Left lung (tissue), 10 donors: ENCODE measurements around the gene MSH3. TPM values are rescaled to one million over a fixed set of nuclear protein-coding genes. Genes with fewer than 3 reads are reported as not detected.
"Not testable (repeated sequence)": the region's sequence is repeated elsewhere in the genome, so short reads cannot be mapped to it uniquely, and the experiment has no call there.

Experiments used
- ATAC-seq: fragments of 200-7000 bp; cut with Tn5 transposase; one replicate; pipeline ENCODE4 v1.9.1; 2020; ENCODE audit warnings: moderate library complexity
- DNase-seq, 4 donors: peaks; one replicate each; pipeline ENCODE4 v3.0.0-alpha.2; 2013 to 2020
- H3K27ac ChIP-seq, 2 donors: fragments of 200-600 bp; sonication (generic) in 1 of 2; one replicate each; pipeline versions ENCODE4 v1.5.0 to v1.8.0; 2020 to 2021
- H3K27me3 ChIP-seq, 2 donors: fragments of 200-600 bp; sonication (generic) in 1 of 2; one replicate each; pipeline versions ENCODE4 v1.5.0 to v1.8.0; 2020 to 2021
- H3K36me3 ChIP-seq, 2 donors: fragments of 200-600 bp; sonication (generic) in 1 of 2; one replicate each; pipeline versions ENCODE4 v1.5.0 to v1.8.0; 2020 to 2021
- H3K4me1 ChIP-seq, 2 donors: fragments of 200-600 bp; one replicate each; pipeline ENCODE4 v1.8.0; 2021
- H3K4me3 ChIP-seq, 2 donors: fragments of 200-600 bp; sonication (generic) in 1 of 2; one replicate each; pipeline versions ENCODE4 v1.5.0 to v1.8.0; 2020 to 2021; ENCODE audit warnings: mild to moderate bottlenecking in 1 of 2
- H3K9me3 ChIP-seq, 2 donors: fragments of 200-600 bp; sonication (generic) in 1 of 2; one replicate each; pipeline versions ENCODE4 v1.5.0 to v1.8.0; 2020 to 2021
- intact Hi-C, 2 donors: fragments of 100-400 bp; cut with DNase I; formaldehyde crosslinking; loops; one replicate each; pipeline versions ENCODE4 v1.11.2 to v1.14.2; 2022
- polyA plus RNA-seq, 6 donors: library from polyadenylated mRNA; unstranded; fragments of 120-200 nt; gene quantifications; one replicate each; pipeline ENCODE4 v1.2.1, GENCODE V29; 2013; ENCODE audit not compliant: insufficient read length in 6 of 6
- total RNA-seq, 2 donors: library from RNA; stranded (reverse); fragmentation: NEBNext Ultra II Directional; extraction: Animal tissue kit (Norgen Biotek cat#: 25700); gene quantifications; one replicate each; pipeline ENCODE4 v1.2.1, GENCODE V29; 2021
- TF ChIP-seq, protein P1 (sequence below), 2 donors: fragments of 200-600 bp; sonication (generic) in 1 of 2; IDR thresholded peaks; one replicate each; pipeline versions ENCODE4 v1.5.0 to v1.8.0; 2021; ENCODE audit warnings: antibody characterized with exemption in 2 of 2
- donor health status: DM: no; HTN: yes; CAD: no.
- donor health status: DM: no; HTN: no; CAD: no.

Gene MSH3
- total and polyA plus RNA-seq, 8 donors: 12.7 to 20.1 (median 16.2) TPM

DNA sequence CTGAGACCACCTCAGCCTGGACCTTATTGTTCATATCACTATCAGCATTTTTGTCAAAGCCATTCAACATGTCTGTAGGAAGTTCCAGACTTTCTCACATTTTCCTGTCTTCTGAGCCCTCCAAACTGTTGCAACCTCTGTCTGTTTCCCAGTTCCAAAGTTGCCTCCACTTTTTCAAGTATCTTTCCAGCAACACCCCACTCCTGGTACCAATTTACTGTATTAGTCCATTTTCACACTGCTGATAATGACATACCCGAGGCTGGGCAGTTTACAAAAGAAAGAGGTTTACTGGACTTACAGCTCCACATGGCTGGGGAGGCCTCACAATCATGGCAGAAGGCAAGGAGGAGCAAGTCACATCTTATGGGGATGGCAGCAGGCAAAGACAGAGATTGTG lies 195.7 kb downstream of the MSH3 start:
- H3K27ac ChIP-seq, intact Hi-C loops, H3K4me3 ChIP-seq, H3K4me1 ChIP-seq, ATAC-seq, H3K27me3 ChIP-seq, DNase-seq: not testable (repeated sequence)
- H3K9me3 ChIP-seq: peaks cover 0 to 19% of the 10 kb centered on the region in 2 donors
- peaks cover 0 to 39% of the 10 kb centered on the region in 2 donors for H3K36me3 ChIP-seq

DNA sequence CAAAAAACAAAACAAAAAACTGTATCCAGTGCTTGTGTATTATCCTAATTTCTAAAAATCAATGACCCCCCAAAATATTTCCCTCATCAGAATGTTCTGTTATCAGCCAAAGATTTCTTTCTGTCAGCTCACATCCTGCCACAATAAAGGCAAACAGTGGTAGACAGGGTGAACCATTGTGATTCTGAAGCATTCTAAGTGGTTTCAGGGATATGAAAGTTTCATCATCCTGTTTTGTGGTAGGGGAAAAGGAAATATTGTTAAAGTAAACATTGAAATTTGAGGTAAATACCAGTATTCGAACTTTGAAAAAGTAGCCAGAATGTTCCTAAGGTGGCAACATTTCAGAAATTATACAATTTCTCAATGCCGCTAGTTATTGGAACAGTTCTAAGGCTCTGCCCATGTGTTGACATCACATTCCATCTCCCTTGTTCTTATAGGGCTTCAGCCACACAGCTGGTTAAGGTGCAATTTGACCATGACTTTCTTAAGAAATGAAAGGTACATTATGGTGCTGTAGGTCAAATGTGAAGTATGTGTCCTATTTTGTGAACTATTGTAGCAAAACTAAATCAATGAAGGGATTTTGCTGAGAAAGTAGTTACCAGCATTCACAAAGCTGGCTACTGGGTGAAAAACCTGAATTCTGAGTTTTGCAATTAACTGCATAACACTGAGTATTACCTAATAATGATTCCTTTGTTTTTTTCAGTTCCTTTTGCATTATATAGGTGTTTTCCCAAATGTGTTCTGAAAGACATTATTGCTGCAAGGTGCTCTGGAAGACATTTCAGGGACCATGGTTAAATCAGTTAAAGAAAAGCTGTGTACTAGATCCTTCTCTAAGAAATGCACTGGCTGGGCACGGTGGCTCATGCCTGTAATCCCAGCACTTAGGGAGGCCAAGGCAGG lies 198.1 kb downstream of the MSH3 start:
- H3K27ac ChIP-seq: no peak overlapping the region
- H3K36me3 ChIP-seq: peaks cover 0 to 55% of the 10 kb centered on the region in 2 donors
- no peak for DNase-seq
- H3K4me3 ChIP-seq: no peak overlapping the region
- ATAC-seq: no peak
- no peaks in the 10 kb centered on the region for H3K27me3 ChIP-seq
- H3K9me3 ChIP-seq: peaks cover 0 to 25% of the 10 kb centered on the region in 2 donors
- TF ChIP-seq, protein P1, sequence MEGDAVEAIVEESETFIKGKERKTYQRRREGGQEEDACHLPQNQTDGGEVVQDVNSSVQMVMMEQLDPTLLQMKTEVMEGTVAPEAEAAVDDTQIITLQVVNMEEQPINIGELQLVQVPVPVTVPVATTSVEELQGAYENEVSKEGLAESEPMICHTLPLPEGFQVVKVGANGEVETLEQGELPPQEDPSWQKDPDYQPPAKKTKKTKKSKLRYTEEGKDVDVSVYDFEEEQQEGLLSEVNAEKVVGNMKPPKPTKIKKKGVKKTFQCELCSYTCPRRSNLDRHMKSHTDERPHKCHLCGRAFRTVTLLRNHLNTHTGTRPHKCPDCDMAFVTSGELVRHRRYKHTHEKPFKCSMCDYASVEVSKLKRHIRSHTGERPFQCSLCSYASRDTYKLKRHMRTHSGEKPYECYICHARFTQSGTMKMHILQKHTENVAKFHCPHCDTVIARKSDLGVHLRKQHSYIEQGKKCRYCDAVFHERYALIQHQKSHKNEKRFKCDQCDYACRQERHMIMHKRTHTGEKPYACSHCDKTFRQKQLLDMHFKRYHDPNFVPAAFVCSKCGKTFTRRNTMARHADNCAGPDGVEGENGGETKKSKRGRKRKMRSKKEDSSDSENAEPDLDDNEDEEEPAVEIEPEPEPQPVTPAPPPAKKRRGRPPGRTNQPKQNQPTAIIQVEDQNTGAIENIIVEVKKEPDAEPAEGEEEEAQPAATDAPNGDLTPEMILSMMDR (IDR thresholded peaks at IDR 0.05): no peak
- H3K4me1 ChIP-seq: no peaks in the 10 kb centered on the region
- intact Hi-C loops: no loop called here

DNA sequence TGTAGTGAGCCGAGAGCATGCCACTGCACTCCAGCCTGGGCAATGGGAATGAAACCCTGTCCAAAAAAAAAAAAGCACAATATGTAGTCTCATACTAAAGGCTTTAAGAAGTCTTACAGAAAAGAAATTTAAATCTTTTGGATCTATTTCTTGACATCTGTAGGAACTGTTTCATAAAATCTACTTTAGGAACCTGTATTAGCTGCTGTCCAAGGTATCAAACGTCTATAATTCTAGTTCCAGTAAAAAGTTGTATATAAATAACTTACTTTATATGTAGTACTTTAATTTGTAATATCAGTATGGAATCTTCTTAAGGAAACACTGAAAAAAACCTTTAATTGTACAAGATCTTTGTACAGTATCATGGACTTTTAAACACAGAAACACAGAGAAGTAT lies 199.0 kb downstream of the MSH3 start:
- H3K36me3 ChIP-seq: peaks cover 0 to 61% of the 10 kb centered on the region in 2 donors

DNA sequence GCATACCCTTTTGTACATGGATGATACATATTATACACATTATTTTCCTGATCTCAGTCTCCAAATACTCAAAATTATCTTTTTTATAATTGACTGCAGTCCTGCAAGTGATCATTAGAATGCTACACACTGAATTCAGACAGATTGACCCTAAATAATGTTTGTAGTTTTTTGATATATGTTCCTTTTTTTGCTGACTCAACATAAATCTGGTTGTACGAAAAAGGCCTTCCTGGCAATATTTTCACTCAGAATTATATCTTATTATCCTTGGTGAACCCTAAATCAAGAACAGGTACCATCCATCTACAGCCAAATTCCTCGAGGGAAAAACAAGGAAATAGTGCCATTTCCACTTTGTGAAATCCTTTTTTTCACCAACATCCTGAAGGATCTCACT lies 200.1 kb downstream of the MSH3 start:
- Histone ChIP-seq H3K27me3 (no peaks in the 10 kb centered on the region), H3K4me1 (no peaks in the 10 kb centered on the region), H3K27ac (no peak overlapping the region), H3K4me3 (no peak overlapping the region), H3K9me3 (peaks cover 0 to 14% of the 10 kb centered on the region in 2 donors), H3K36me3 (peaks cover 0 to 50% of the 10 kb centered on the region in 2 donors)
- TF ChIP-seq, protein P1 (IDR thresholded peaks at IDR 0.05): no peak
- ATAC-seq: no peak
- no peak for DNase-seq
- intact Hi-C loops: no loop called here

More for the DNA sequence above, 199.0 kb downstream of the MSH3 start:
- TF ChIP-seq, protein P1 (IDR thresholded peaks at IDR 0.05): no peak
- Histone ChIP-seq H3K27me3 (no peaks in the 10 kb centered on the region), H3K27ac (no peak overlapping the region), H3K9me3 (peaks cover 0 to 25% of the 10 kb centered on the region in 2 donors), H3K4me1 (no peaks in the 10 kb centered on the region), H3K4me3 (no peak overlapping the region)
- intact Hi-C loops: no loop called here
- DNase-seq: no peak
- ATAC-seq: no peak

DNA sequence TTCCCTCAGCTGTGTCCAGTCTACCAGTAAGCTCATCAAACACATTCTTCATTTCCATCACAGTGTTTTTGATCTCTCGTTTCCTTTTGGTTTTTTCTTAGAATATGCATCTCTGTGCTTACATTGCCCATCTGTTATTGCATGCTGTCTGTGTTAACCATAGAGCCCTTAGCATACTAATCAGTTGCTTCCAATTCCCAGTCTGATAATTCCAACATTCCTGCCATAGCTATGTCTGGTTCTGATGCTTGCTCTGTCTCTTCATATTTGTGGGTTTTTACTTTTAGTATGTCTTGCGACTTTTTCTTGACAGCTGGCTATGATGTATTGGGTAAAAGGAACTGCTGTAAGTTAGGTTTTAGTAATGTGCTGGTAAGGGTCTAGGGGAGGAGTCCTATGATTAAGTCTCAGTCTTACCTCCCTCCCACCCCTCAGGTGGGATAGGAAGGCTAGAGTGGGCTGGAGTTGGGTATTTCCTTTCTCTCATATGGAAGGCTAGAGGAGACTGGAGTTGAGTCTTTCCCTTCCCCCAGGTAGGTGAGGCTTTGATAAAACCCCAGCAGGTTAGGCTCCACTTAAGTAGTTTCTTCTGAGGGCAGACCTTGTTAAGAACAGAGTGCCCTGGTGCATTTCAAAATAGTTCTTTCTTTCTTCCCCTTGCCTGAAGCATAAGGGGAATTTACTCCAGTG lies 206.6 kb downstream of the MSH3 start:
- Histone ChIP-seq H3K27ac (no peak overlapping the region), H3K4me3 (no peak overlapping the region), H3K4me1 (peaks cover 0 to 5% of the 10 kb centered on the region in 2 donors), H3K36me3 (peaks cover 0 to 26% of the 10 kb centered on the region in 2 donors), H3K27me3 (no peaks in the 10 kb centered on the region), H3K9me3 (peaks cover 0 to 6% of the 10 kb centered on the region in 2 donors)
- TF ChIP-seq, protein P1 (IDR thresholded peaks at IDR 0.05): no peak
- ATAC-seq (no peak), DNase-seq (no peak)
- intact Hi-C loops: no loop called here
